Hematopoietic multipotent progenitor cell treated with erythropoietin and hydrocortisone succinate and interleukin-3 and kit ligand, for 8 days (in vitro differentiated cells): ENCODE measurements around the gene BATF2.

Source experiments
- DNase-seq: peaks from one replicate; pipeline ENCODE4 v3.0.0-alpha.2; 2015

Gene BATF2

DNA sequence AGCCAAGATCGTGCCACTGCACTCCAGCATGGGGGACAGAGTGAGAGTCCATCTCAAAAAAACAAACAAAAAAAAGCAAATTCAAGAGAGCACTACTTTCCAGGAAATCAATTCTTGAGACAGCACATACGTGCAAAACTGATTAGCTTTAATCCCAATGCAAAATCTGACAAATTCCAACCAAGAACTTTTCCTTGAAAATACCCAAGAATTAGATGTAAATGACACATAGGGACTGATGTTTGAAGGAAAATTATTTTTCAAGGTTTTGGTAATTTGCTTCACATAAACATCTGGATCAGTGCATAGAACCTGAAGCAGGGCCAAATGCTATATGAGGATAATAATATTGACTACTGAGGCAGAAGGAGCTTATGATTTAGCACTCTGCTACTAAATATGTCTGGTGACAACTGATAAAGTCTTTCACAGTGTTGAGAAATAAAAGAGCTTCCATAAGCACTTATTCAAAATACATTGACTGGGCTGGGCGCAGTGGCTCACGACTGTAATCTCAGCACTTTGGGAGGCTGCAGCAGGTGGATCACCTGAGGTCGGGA, 33.6 kb downstream of the BATF2 start:
- DNase-seq = no peak

- peak; percentile 43 for DNase-seq
Observed at GRCh38 chr11:64960719-64961118, 36.1 kb downstream of the BATF2 start.

GRCh38 chr11:64959498-64959897, 37.3 kb downstream of the BATF2 start:
- no peak for DNase-seq

DNA sequence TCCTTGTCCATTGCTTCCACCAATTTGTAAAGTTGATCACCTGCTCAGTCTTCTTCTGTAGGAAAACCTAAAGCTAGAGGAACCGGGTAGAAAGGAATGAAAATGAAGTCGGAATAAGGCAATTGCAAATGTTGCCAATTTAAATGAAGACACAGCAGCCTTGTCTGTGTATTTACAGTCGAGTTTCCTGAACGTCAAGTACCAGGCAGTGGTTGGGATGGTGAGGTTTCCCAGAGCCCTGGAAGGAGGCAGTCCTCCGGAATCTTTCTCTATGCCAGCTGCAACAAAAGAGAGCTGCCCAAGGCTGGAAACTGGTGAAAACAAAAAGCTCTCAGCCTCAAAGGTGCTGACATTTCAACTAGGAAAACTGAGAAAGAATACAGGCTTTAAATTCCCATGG, 42.6 kb downstream of the BATF2 start:
- no peak for DNase-seq

DNA sequence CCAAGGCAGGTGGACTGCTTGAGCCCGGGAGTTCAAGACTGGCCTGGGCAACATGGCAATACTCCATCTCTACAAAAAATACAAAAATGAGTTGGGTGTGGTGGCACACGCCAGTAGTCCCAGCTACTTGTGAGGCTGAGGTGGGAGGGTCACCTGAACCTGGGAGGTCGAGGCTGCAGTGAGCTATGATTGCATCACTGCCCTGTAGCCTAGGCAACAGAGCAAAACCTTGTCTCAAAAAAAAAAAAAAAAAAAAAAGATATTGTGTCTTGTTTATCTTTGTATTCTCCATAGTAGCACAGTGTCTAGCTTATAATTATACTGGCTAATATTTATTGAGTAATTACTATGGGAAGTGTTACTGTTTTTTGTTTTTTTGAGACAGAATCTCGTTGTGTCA, 45.2 kb downstream of the BATF2 start:
- no peak for DNase-seq

DNA sequence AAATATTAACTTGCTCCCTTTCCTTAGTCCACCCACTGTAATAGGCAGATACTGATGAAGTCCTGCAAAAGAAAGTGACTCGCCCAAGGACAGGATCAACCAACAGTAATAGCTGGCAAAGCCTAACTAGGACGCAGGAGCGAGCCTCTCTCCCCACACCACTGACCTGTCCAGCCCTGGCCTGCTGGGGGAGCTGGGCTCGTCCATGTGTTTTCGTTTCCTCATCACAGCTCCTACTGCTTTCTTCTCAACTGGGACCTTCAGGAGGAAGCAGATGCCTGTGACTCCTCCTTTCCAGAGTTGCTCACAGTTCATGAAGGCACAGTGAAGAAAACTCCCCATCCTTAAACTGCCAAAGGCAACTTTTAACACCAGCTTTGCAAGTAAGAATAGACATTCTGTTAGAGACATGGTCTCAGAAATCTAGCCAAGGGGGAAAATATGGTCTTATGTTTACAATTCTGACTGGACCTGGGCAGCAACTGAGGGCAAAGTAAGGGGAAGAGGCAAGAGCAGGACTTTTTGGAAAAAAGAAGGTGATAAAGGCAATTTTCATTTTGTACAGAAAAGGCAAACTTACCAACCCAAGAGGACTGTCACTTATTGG, 49.5 kb downstream of the BATF2 start:
- no peak for DNase-seq
